HAP-1 (cell line): ENCODE measurements around the gene RRP7A.
"Not testable (repeated sequence)": the region's sequence is repeated elsewhere in the genome, so short reads cannot be mapped to it uniquely, and the experiment has no call there.

ENCODE experiments used
- DNase-seq, 2 experiments: peaks; one replicate each; pipeline ENCODE4 v3.0.0-alpha.2; 2016 to 2020; ENCODE audit warnings: low spot score in 2 of 2
- H3K27me3 ChIP-seq: fragments of 250-450 bp; sonication (Bioruptor Pico); 2 replicates; pipeline ENCODE4 v1.5.1; 2020; ENCODE audit warnings: low read depth, mild to moderate bottlenecking, moderate library complexity
- H3K36me3 ChIP-seq: fragments of 250-450 bp; sonication (Bioruptor Pico); replicated peaks from 2 replicates; pipeline ENCODE4 v1.5.1; 2020; ENCODE audit warnings: mild to moderate bottlenecking
- H3K4me1 ChIP-seq: fragments of 250-450 bp; sonication (Bioruptor Pico); 2 replicates; pipeline ENCODE4 v1.5.1; 2020; ENCODE audit warnings: mild to moderate bottlenecking
- H3K4me3 ChIP-seq: fragments of 250-450 bp; sonication (Bioruptor Pico); 2 replicates; pipeline ENCODE4 v1.5.1; 2020; ENCODE audit warnings: mild to moderate bottlenecking, moderate library complexity
- H3K9me3 ChIP-seq: fragments of 250-450 bp; sonication (Bioruptor Pico); 2 replicates; pipeline ENCODE4 v1.5.1; 2020; ENCODE audit warnings: mild to moderate bottlenecking, moderate library complexity
- in situ Hi-C: fragments of 300-500 bp; cut with MboI; formaldehyde crosslinking; loops from 3 replicates; pipeline ENCODE4 v1.14.3; 2020; ENCODE audit warnings: low sequenced_read_pairs, inconsistent platforms, mixed read lengths

RRP7A gene

DNA sequence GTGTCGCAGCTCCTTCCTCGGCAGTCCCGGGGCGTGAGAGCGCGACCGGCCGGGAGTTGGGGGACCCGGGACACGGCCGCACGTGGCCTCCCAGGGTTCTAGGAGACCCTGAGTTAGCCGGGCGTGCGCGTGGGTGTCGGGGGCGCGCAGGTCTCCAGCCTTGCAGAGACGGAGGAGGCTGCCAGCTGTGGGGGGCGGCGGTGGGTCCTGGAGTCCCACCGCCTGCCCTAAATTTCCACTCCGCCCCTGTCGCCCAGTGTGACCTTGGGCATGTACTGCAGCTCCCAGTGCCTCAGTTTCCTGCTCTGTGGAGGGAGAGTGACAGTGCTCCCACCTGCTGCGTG is 18.8 kb downstream of the RRP7A start:
- no peak overlapping the region for H3K4me3 ChIP-seq
- H3K4me1 ChIP-seq = no peaks in the 10 kb centered on the region
- no peaks in the 10 kb centered on the region for H3K27me3 ChIP-seq
- no peaks in the 10 kb centered on the region for H3K36me3 ChIP-seq
- in situ Hi-C loops = no loop called here
- DNase-seq = no peak
- no peaks in the 10 kb centered on the region for H3K9me3 ChIP-seq

DNA sequence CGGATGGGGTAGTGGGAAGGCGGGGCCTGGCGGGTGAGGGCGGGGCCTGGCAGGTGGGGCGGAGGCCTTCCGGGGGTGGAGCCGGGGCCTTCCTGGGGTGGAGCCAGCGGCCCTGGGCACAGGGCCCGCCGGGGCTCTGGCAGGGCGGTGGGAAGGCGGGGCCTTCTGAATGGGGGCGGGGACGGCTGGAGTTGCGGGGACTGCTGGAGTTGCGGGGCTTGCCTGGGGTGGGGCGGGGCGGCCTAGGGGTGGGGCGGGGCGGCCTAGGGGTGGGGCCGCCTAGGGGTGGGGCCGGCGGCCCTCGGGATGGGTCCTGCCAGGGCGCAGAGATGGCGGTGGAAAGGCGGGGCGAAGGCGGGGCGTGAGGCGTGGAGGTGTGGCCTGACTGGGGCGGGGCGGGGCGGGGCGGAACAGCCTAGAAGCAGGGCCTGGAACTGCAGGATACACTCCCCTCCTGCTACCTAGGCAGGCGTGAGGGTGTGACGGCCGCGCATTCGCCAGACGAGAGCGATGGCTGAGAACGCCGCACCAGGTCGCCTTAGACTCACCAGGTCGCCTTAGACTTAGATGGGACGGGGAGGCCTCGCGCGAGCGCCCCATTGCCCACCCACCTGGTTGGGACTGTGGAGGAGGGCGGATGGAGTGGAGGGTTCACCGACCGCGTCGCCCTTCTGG is 19.3 kb downstream of the RRP7A start:
- no peaks in the 10 kb centered on the region for H3K36me3 ChIP-seq
- H3K4me3 ChIP-seq = no peak overlapping the region
- in situ Hi-C loops = no loop called here
- no peaks in the 10 kb centered on the region for H3K4me1 ChIP-seq
- H3K27me3 ChIP-seq = no peaks in the 10 kb centered on the region
- H3K9me3 ChIP-seq = no peaks in the 10 kb centered on the region
- peak in 1 of 2 experiments; percentile 47 for DNase-seq

DNA sequence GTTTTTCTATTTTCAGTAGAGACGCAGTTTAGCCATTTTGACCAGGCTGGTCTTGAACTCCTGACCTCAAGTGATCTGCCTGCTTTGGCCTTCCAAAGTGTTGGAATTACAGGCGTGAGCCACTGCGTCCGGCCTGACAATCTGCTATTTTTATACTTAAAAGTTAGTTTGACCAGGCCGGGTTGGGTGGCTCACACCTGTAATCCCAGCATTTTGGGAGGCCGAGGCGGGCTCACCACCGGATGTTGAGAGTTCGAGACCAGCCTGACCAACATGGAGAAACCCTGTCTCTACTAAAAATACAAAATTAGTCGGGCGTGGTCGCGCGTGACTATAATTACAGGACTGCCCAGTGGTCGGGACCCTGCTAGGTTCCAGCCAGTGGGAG is 19.8 kb downstream of the RRP7A start:
- DNase-seq, in situ Hi-C loops, H3K27me3 ChIP-seq, H3K9me3 ChIP-seq, H3K4me1 ChIP-seq, H3K36me3 ChIP-seq, H3K4me3 ChIP-seq: not testable (repeated sequence)

DNA sequence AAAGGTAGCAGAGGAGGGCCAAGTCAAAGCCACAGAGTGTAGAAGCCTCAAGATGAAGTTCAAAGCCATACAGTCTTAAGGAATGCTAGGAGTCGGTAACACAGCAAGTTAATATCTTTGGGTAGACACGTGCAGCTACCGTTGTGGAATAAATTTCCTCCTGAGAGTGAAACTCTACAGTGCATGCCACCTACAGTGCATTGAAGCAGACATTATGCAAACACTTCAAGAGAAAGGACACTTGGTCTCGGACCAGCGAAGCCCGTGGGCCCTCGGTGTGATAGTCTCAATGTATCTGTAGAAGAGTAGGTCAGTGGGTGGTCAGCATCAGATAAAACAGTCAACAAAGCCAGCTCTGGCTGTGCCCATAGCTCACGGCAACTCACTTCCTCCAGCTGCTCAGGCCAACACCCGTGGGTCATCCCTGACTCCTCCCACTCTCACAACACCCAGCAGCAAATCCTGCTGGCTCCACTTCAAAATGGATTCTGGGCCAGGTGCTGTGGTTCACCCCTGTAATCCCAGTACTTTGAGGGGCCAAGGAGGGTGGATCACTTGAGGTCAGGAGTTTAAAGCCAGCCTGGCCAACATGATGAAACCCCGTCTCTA is 24.0 kb downstream of the RRP7A start:
- DNase-seq, H3K9me3 ChIP-seq, H3K4me1 ChIP-seq, H3K36me3 ChIP-seq, H3K4me3 ChIP-seq, in situ Hi-C loops, H3K27me3 ChIP-seq: not testable (repeated sequence)

DNA sequence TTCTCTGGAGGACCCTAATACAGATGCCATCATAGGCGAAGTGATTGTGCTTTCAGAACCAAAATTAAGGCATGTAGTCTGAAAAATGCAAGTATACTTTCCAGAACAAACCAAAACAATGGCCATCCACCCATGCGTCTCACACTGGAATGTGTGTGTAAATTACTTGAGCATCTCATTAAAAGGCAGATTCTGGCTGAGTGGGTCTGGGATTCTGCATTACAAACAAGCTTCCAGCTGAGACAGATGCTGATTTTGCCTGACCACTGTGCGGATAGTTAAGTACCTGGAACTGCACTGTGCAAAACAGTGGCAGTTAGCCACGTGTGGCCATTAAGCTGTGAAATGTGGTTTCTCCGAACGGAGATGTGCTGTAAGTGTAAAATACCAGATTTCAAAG is 26.2 kb downstream of the RRP7A start:
- DNase-seq = no peak
- in situ Hi-C loops = no loop called here

DNA sequence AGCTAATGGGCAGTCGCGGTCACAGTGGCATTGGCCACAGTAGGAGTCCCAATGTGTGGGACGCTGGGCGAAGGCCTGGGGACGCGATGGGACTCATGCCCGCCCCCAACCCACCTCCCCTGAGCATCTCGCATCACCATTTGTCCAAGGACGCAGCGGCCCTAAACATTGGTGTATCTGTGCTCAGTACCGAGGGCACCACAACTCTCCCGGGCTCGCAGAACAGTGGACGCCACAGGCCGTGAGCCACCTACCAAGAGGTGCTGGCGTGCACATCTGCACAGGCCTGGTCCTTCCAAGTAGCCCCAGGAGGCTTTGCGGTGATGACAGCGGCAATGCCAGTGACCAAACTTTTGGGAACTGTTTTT is 27.3 kb downstream of the RRP7A start:
- H3K9me3 ChIP-seq = no peaks in the 10 kb centered on the region
- no peak for DNase-seq
- H3K36me3 ChIP-seq = no peaks in the 10 kb centered on the region
- no peak overlapping the region for H3K4me3 ChIP-seq
- no peaks in the 10 kb centered on the region for H3K4me1 ChIP-seq
- H3K27me3 ChIP-seq = no peaks in the 10 kb centered on the region
- in situ Hi-C loops = no loop called here

More for the DNA sequence above, 26.2 kb downstream of the RRP7A start:
- Histone ChIP-seq H3K9me3 (no peaks in the 10 kb centered on the region), H3K27me3 (no peaks in the 10 kb centered on the region), H3K36me3 (no peaks in the 10 kb centered on the region), H3K4me3 (no peak overlapping the region), H3K4me1 (no peaks in the 10 kb centered on the region)

DNA sequence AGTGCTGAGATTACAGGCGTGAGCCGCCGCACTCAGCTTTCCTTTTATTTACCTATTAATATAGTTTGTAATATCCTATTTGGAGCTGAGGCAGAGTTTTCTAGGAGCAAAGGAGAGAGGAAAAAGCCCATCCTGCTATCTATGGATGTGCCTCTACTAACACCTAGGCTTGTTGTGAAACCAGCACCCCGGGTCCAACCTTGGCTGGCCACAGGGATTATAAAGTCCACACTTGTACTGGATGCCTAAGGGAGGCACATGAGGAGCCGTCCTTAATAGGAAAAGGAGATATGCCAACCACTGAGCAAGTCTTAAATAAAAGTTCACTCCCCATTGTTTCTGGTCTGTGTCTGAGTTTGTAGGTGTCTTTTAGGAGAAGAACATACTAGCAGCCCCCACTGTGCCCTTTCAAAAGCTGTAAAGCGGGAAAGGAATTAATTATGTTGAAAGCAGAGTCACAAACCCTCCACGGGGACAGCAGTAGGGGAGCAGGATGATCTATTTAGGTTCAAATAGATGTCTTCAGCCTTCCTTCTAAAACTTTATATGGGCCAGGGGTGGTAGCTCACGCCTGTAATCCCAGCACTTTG is 29.3 kb downstream of the RRP7A start:
- no peak for DNase-seq
- in situ Hi-C loops = no loop called here
- Histone ChIP-seq H3K4me3 (no peak overlapping the region), H3K36me3 (no peaks in the 10 kb centered on the region), H3K27me3 (no peaks in the 10 kb centered on the region), H3K9me3 (no peaks in the 10 kb centered on the region), H3K4me1 (no peaks in the 10 kb centered on the region)

DNA sequence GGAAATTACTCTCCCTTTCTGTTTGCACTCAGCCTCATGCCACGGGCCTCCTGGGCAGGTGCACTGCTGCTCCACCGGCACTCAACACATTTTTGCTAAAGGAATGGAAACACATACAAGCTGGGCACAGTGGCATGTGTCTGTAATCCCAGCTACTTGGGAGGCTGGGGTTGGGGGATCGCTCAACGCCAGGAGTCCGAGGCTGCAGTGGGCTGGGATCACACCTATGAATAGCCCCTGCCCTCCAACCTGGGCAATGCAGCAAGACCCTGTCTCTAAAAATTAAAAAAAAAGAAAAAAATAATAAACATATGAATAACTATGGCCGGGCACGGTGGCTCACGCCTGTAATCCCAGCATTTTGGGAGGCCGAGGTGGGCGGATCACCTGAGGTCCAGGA is 30.6 kb downstream of the RRP7A start:
- Histone ChIP-seq H3K9me3 (no peaks in the 10 kb centered on the region), H3K4me3 (no peak overlapping the region), H3K4me1 (no peaks in the 10 kb centered on the region), H3K27me3 (peaks cover 2% of the 10 kb centered on the region; the same call in 1 of the 2 replicates), H3K36me3 (no peaks in the 10 kb centered on the region)
- DNase-seq = no peak
- in situ Hi-C loops = no loop called here

DNA sequence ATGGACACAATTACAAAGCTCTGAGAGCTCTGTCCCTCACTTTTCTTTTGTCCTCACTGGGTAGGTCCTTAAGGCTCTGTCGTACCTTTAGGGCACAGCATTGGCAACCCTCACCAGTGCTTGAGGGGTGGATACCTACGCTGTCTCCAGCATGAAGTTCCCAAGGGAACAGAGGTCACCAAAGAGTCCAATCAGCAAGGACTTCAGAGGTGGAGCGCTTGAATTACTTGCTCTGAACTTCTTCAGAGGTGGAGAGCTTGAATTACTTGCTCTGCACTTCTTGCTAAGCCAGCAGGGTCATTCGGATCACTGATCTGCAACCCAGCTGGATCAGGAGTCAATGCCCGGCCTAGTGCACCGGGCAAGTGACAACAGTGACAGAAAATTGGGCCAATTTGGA is 35.1 kb downstream of the RRP7A start:
- H3K4me1 ChIP-seq = no peaks in the 10 kb centered on the region
- H3K9me3 ChIP-seq = no peaks in the 10 kb centered on the region
- H3K27me3 ChIP-seq = peaks cover 2% of the 10 kb centered on the region; the same call in 1 of the 2 replicates
- H3K36me3 ChIP-seq = no peaks in the 10 kb centered on the region
- in situ Hi-C loops = no loop called here
- H3K4me3 ChIP-seq = no peak overlapping the region
- DNase-seq = no peak

DNA sequence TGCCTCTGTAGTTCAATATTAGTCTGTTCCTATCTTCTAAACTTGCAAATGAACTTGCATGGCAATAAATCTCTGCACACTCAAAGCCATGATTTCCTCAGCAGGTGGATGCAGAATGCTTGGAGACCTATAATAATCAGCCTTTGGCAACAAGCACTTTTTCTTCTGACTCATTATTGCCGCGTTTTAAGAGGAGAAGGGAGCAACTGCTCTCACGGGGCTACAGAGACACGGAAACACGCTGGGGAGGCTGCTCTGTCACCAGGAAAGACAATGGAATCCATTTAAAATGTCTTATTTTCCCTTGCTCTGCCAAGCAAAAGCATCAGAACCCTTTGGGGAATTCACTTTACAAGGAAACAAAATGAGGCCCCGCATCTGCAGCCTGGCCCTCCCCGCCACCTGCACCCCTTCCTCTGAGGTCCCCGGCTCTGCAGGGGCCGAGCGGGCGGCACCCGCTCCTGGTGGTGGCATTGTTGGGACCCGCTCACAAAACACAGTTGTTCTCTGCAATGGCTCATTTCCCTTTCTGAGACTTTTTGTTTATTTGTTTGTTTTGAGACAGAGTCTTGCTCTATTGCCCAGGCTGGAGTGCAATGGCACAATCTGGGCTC is 35.9 kb downstream of the RRP7A start:
- H3K4me1 ChIP-seq, in situ Hi-C loops, H3K9me3 ChIP-seq, H3K27me3 ChIP-seq, H3K36me3 ChIP-seq, H3K4me3 ChIP-seq, DNase-seq: not testable (repeated sequence)

DNA sequence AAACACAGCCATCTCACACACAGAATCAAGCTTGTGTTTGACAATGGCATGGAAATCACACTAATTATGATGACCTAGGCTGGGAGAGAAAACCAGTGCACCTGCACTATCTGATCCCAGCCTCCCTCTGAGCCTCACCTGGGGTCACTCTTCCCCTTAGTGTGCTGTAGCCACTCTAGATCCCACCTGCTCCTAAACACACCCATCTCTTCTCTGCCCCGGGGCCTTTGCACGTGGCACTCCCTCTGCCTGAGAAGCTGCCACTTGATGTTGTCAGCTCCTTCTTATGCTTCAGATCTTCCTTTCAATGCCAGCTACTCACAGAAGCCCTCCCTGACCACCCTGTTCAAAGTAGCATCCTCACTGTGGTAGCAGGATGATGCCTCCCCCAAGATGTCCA is 44.5 kb downstream of the RRP7A start:
- no peaks in the 10 kb centered on the region for H3K4me1 ChIP-seq
- in situ Hi-C loops = no loop called here
- H3K27me3 ChIP-seq = peaks cover 12% of the 10 kb centered on the region; the same call in 1 of the 2 replicates
- H3K4me3 ChIP-seq = no peak overlapping the region
- H3K9me3 ChIP-seq = no peaks in the 10 kb centered on the region
- no peaks in the 10 kb centered on the region for H3K36me3 ChIP-seq
- no peak for DNase-seq

DNA sequence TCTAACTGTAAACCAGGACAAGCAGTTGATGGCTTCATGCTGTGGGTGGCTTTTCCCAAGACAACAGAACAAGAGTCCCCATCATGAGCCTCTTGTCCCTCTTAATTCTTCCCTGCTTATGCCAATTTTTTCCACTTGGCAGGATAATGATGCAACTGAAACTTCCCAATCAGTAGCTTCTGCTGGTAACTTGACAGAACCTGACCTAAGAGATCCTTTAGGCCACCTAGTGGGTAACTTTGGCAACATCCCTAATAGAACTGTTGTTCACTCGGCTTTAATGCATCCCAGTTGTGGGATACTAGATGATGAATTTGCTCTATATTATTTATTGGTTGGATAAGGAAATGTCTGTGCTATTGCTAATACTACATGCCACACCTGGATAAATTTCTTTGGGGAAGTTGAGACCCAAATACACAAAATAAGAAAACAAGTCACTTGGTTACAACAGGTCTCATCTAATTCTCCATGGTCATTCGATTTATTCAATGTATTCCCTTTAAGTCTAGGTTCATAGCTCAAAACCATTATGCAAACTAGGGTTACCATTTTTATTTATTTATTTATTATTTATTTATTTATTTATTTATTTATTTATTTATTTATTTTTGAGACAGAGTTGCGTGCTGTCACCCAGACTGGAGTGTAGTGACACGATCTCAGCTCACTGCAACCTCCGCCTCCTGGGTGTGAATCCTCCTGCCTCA is 46.0 kb downstream of the RRP7A start:
- Histone ChIP-seq H3K9me3 (no peaks in the 10 kb centered on the region), H3K27me3 (peaks cover 18% of the 10 kb centered on the region), H3K36me3 (no peaks in the 10 kb centered on the region), H3K4me3 (no peak overlapping the region), H3K4me1 (no peaks in the 10 kb centered on the region)
- in situ Hi-C loops = no loop called here
- DNase-seq = peak; percentile 50 to 51

DNA sequence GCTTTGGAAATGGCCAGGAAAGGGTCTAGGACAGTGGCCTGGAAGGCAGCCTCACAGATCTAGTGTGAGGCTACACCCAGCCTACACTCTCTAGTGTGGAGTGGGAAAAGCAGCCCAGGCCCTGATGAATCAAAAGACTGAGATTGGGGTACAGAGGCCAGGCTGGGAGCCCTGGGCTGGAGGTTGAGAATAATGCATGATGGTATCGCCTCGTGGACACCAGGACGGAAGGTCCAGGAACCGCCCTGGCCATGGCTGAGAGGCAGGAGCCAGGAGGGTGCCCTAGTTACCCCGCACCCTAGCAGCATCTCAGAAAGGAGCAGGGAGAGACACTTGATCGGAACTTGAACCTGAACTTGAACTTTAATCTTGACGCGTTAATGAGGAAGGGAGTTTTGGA is 46.9 kb downstream of the RRP7A start:
- no peak for DNase-seq
- no peak overlapping the region for H3K4me3 ChIP-seq
- peaks cover 23% of the 10 kb centered on the region for H3K27me3 ChIP-seq
- no peaks in the 10 kb centered on the region for H3K36me3 ChIP-seq
- H3K9me3 ChIP-seq = no peaks in the 10 kb centered on the region
- in situ Hi-C loops = no loop called here
- H3K4me1 ChIP-seq = no peaks in the 10 kb centered on the region

DNA sequence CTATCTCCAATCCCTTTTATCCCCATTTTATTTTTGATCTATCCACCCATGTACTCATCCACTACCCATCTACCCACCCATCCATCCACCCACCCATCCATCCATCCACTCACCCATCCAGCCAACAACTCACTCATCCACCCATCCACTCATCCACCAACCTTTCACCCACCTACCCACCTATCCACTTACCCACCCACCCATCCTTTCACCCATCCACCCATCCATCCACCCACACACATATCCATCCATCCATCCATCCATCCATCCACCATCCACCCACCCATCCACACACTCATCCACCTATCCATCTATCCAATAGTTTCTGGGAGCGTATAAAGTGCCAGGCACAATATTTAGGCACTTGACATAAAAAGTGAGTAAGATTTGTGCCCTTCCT is 48.2 kb downstream of the RRP7A start:
- no peaks in the 10 kb centered on the region for H3K4me1 ChIP-seq
- H3K4me3 ChIP-seq = no peak overlapping the region
- peaks cover 26% of the 10 kb centered on the region for H3K27me3 ChIP-seq
- no peaks in the 10 kb centered on the region for H3K9me3 ChIP-seq
- in situ Hi-C loops = no loop called here
- no peaks in the 10 kb centered on the region for H3K36me3 ChIP-seq
- no peak for DNase-seq
